ENCODE measurements around the gene FARS2. TPM values are rescaled to one million over a fixed set of nuclear protein-coding genes. Genes with fewer than 3 reads are reported as not detected.
A peak's percentile ranks its signal among the peaks of the same experiment; 100 is the strongest.

Gene FARS2
- total RNA-seq, 1 donor from 2014 or later, result 11.8 TPM

GRCh38 chr6:5257400-5257799 lies 3.9 kb upstream of the FARS2 start:
- peaks cover 11% of the 10 kb centered on the region for H3K36me3 Mint-ChIP-seq (ENCODE audit: low read depth)
- H3K9me3 Mint-ChIP-seq (ENCODE audit: low read depth), result no peaks in the 10 kb centered on the region
- no peak overlapping the region for H3K4me3 Mint-ChIP-seq (ENCODE audit: unreplicated experiment)
- no peak for DNase-seq (ENCODE audit: low spot score)
- peaks cover 17% of the 10 kb centered on the region for H3K4me1 Mint-ChIP-seq (ENCODE audit: low read depth)
- H3K27ac Mint-ChIP-seq (ENCODE audit: unreplicated experiment), result no peak overlapping the region
- no peaks in the 10 kb centered on the region for H3K27me3 Mint-ChIP-seq (ENCODE audit: low read depth)
- no peak for TF ChIP-seq CTCF (IDR thresholded peaks at IDR 0.05)

- Mint-ChIP-seq H3K36me3 (ENCODE audit: low read depth) (peaks cover 10% of the 10 kb centered on the region), H3K4me3 (ENCODE audit: unreplicated experiment) (peak overlapping the region; percentile 96), H3K27me3 (ENCODE audit: low read depth) (no peaks in the 10 kb centered on the region), H3K27ac (ENCODE audit: unreplicated experiment) (no peak overlapping the region), H3K9me3 (ENCODE audit: low read depth) (no peaks in the 10 kb centered on the region), H3K4me1 (ENCODE audit: low read depth) (peaks cover 22% of the 10 kb centered on the region)
- TF ChIP-seq CTCF (IDR thresholded peaks at IDR 0.05), result no peak
- no peak for DNase-seq (ENCODE audit: low spot score)
Observed at GRCh38 chr6:5259428-5259827, 1.9 kb upstream of the FARS2 start.

- DNase-seq (ENCODE audit: low spot score), result no peak
- H3K4me3 Mint-ChIP-seq (ENCODE audit: unreplicated experiment), result peak overlapping the region; percentile 96
- no peak for TF ChIP-seq CTCF (IDR thresholded peaks at IDR 0.05)
- no peaks in the 10 kb centered on the region for H3K27me3 Mint-ChIP-seq (ENCODE audit: low read depth)
- H3K4me1 Mint-ChIP-seq (ENCODE audit: low read depth), result peaks cover 22% of the 10 kb centered on the region
- H3K9me3 Mint-ChIP-seq (ENCODE audit: low read depth), result no peaks in the 10 kb centered on the region
- H3K27ac Mint-ChIP-seq (ENCODE audit: unreplicated experiment), result peak overlapping the region; percentile 96
- peaks cover 8% of the 10 kb centered on the region for H3K36me3 Mint-ChIP-seq (ENCODE audit: low read depth)
Observed at GRCh38 chr6:5260111-5260620, 1.1 kb upstream of the FARS2 start.

DNA sequence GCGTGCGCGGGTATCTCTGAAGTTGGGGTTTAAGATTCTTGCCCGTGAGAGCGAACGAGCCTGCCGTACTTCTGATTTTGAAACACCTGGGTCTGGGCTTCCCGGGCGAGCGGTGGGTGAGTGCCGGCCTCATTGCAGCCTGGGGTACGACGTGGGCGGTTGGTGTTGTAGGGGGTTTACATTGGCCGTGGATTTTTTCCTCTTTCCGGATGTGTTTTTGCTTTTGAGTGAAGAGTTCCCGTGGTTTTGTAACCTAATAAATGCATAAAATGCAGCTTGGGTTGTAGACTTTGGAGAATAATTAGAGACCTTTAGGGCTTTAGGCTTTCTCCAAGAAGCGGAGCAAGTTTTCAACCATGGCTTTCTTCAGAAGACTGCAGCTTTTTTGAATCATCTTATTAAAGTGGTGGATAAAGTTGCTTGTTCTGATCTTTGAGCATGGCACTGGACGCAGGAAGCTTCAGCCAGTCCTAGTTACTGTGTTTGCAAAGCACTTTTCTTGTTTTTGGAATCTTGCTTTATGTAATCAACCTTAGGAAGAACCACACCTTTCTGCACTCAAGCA lies 314 bp downstream of the FARS2 start:
- Mint-ChIP-seq H3K4me1 (ENCODE audit: low read depth) (peaks cover 22% of the 10 kb centered on the region), H3K4me3 (ENCODE audit: unreplicated experiment) (peak overlapping the region; percentile 96), H3K9me3 (ENCODE audit: low read depth) (no peaks in the 10 kb centered on the region), H3K36me3 (ENCODE audit: low read depth) (peaks cover 7% of the 10 kb centered on the region), H3K27me3 (ENCODE audit: low read depth) (no peaks in the 10 kb centered on the region), H3K27ac (ENCODE audit: unreplicated experiment) (peak overlapping the region; percentile 100)
- DNase-seq (ENCODE audit: low spot score), result no peak
- no peak for TF ChIP-seq CTCF (IDR thresholded peaks at IDR 0.05)

- H3K27ac Mint-ChIP-seq (ENCODE audit: unreplicated experiment), result no peak overlapping the region
- peaks cover 2% of the 10 kb centered on the region for H3K9me3 Mint-ChIP-seq (ENCODE audit: low read depth)
- peaks cover 11% of the 10 kb centered on the region for H3K4me1 Mint-ChIP-seq (ENCODE audit: low read depth)
- TF ChIP-seq CTCF (IDR thresholded peaks at IDR 0.05), result no peak
- H3K4me3 Mint-ChIP-seq (ENCODE audit: unreplicated experiment), result no peak overlapping the region
- H3K36me3 Mint-ChIP-seq (ENCODE audit: low read depth), result peaks cover 4% of the 10 kb centered on the region
- DNase-seq (ENCODE audit: low spot score), result no peak
- no peaks in the 10 kb centered on the region for H3K27me3 Mint-ChIP-seq (ENCODE audit: low read depth)
Observed at GRCh38 chr6:5266423-5266822, 5.1 kb downstream of the FARS2 start.

All from chondrocyte (in vitro differentiated cells).